ENCODE results near the gene ITGB5. TPM values are rescaled to one million over a fixed set of nuclear protein-coding genes. Genes with fewer than 3 reads are reported as not detected.
"Not testable (repeated sequence)": the region's sequence is repeated elsewhere in the genome, so short reads cannot be mapped to it uniquely, and the experiment has no call there.

ITGB5 gene
- total RNA-seq, 1 donor from 2014 or later = 63.3 TPM

GRCh38 chr3:124796477-124796876, 90.7 kb downstream of the ITGB5 start:
- no peaks in the 10 kb centered on the region for H3K27me3 Mint-ChIP-seq (ENCODE audit: low read depth)
- no peak overlapping the region for H3K27ac Mint-ChIP-seq
- H3K9me3 Mint-ChIP-seq = no peaks in the 10 kb centered on the region
- DNase-seq (ENCODE audit: low spot score in 2 of 2, unreplicated experiment in 2 of 2) = no peak
- TF ChIP-seq, protein P1, sequence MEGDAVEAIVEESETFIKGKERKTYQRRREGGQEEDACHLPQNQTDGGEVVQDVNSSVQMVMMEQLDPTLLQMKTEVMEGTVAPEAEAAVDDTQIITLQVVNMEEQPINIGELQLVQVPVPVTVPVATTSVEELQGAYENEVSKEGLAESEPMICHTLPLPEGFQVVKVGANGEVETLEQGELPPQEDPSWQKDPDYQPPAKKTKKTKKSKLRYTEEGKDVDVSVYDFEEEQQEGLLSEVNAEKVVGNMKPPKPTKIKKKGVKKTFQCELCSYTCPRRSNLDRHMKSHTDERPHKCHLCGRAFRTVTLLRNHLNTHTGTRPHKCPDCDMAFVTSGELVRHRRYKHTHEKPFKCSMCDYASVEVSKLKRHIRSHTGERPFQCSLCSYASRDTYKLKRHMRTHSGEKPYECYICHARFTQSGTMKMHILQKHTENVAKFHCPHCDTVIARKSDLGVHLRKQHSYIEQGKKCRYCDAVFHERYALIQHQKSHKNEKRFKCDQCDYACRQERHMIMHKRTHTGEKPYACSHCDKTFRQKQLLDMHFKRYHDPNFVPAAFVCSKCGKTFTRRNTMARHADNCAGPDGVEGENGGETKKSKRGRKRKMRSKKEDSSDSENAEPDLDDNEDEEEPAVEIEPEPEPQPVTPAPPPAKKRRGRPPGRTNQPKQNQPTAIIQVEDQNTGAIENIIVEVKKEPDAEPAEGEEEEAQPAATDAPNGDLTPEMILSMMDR (IDR thresholded peaks at IDR 0.05; ENCODE audit: unreplicated experiment) = no peak
- H3K4me3 Mint-ChIP-seq = no peak overlapping the region
- peaks cover 7% of the 10 kb centered on the region for H3K36me3 Mint-ChIP-seq
- peaks cover 15% of the 10 kb centered on the region for H3K4me1 Mint-ChIP-seq

DNA sequence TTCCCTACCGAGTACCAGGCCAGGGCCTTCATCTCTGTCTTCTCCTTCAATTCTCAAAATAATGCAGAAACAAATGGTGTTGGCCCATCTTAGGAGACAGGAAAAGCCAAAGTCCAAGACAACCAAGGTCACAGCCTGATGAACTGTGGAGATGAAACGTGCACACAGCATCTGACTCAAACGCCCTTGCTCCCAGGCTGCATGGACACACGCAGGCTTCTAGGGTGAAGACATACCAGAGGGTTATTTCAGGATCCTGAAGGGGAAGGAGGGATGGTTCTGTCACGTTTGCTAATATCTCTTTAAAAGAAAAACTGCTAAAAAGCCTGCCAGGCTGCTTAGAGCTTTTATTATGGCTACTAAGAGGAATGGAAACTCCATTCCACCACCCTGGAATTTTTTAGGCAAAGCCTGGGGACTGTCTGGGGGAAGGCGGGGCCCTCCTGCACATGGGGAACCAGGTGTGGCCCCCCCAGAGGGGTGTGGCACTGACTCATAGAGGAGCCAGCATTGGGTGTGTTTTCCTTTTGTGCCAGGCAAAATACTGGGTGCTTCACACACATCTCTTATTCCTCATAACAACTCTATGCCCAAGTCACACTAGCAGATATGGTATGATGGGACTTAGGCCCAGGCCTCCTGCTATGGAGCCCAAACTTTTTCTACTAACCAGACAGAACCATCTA, 94.0 kb downstream of the ITGB5 start:
- H3K9me3 Mint-ChIP-seq = no peaks in the 10 kb centered on the region
- TF ChIP-seq, protein P1 (IDR thresholded peaks at IDR 0.05; ENCODE audit: unreplicated experiment) = no peak
- DNase-seq (ENCODE audit: low spot score in 2 of 2, unreplicated experiment in 2 of 2) = no peak
- H3K27ac Mint-ChIP-seq = no peak overlapping the region
- peaks cover 7% of the 10 kb centered on the region for H3K36me3 Mint-ChIP-seq
- no peaks in the 10 kb centered on the region for H3K27me3 Mint-ChIP-seq (ENCODE audit: low read depth)
- H3K4me1 Mint-ChIP-seq = no peaks in the 10 kb centered on the region
- no peak overlapping the region for H3K4me3 Mint-ChIP-seq

- peak overlapping the region; percentile 44 for H3K27ac Mint-ChIP-seq
- no peak overlapping the region for H3K4me3 Mint-ChIP-seq
- H3K4me1 Mint-ChIP-seq = no peaks in the 10 kb centered on the region
- no peaks in the 10 kb centered on the region for H3K27me3 Mint-ChIP-seq (ENCODE audit: low read depth)
- no peaks in the 10 kb centered on the region for H3K9me3 Mint-ChIP-seq
- TF ChIP-seq, protein P1 (IDR thresholded peaks at IDR 0.05; ENCODE audit: unreplicated experiment) = no peak
- peaks cover 7% of the 10 kb centered on the region for H3K36me3 Mint-ChIP-seq
- DNase-seq (ENCODE audit: low spot score in 2 of 2, unreplicated experiment in 2 of 2) = no peak
Observed at GRCh38 chr3:124792341-124793040, 94.7 kb downstream of the ITGB5 start.

DNA sequence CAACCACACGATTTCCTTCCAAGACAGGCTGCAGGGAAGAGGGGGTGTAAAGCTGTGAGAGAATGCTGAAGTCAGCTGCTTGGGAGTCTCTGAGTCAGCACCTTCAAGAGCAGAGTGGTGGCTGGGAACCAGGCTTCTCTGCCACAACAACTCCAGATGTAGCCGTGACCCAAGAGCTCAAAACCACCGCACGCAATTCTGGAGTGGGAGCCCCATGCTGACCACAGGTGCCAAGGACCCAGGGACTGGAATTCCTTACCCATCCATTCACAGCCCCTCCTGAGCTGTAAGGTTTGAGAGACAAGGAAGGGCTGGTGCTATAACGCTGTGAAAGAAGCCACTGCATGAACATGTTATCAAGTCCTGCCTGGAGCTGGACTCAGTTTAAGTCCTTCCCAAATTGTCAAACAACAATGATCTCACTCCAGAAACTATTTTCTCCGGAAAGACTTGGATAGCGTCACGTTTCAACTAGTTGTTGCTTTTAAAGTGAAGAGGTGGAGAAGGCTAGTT, 95.5 kb downstream of the ITGB5 start:
- H3K27ac Mint-ChIP-seq = no peak overlapping the region
- no peaks in the 10 kb centered on the region for H3K9me3 Mint-ChIP-seq
- TF ChIP-seq, protein P1 (IDR thresholded peaks at IDR 0.05; ENCODE audit: unreplicated experiment) = no peak
- no peak overlapping the region for H3K4me3 Mint-ChIP-seq
- no peaks in the 10 kb centered on the region for H3K27me3 Mint-ChIP-seq (ENCODE audit: low read depth)
- no peak for DNase-seq (ENCODE audit: low spot score in 2 of 2, unreplicated experiment in 2 of 2)
- peaks cover 8% of the 10 kb centered on the region for H3K4me1 Mint-ChIP-seq
- peaks cover 2% of the 10 kb centered on the region for H3K36me3 Mint-ChIP-seq

GRCh38 chr3:124791142-124791541, 96.0 kb downstream of the ITGB5 start:
- no peaks in the 10 kb centered on the region for H3K9me3 Mint-ChIP-seq
- H3K27ac Mint-ChIP-seq = no peak overlapping the region
- H3K4me1 Mint-ChIP-seq = peaks cover 12% of the 10 kb centered on the region
- TF ChIP-seq, protein P1 (IDR thresholded peaks at IDR 0.05; ENCODE audit: unreplicated experiment) = no peak
- no peaks in the 10 kb centered on the region for H3K27me3 Mint-ChIP-seq (ENCODE audit: low read depth)
- peaks cover 2% of the 10 kb centered on the region for H3K36me3 Mint-ChIP-seq
- no peak overlapping the region for H3K4me3 Mint-ChIP-seq
- no peak for DNase-seq (ENCODE audit: low spot score in 2 of 2, unreplicated experiment in 2 of 2)

- not testable (repeated sequence) for H3K4me3 Mint-ChIP-seq, H3K27ac Mint-ChIP-seq
- H3K4me1 Mint-ChIP-seq = peaks cover 12% of the 10 kb centered on the region
Observed at GRCh38 chr3:124789103-124789502, 98.1 kb downstream of the ITGB5 start.

More at GRCh38 chr3:124789103-124789502, 98.1 kb downstream of the ITGB5 start:
- not testable (repeated sequence) for H3K27me3 Mint-ChIP-seq (ENCODE audit: low read depth); H3K9me3 Mint-ChIP-seq; H3K36me3 Mint-ChIP-seq; DNase-seq (ENCODE audit: low spot score in 2 of 2, unreplicated experiment in 2 of 2)
